ENCODE results near the gene CHL1.

DNA sequence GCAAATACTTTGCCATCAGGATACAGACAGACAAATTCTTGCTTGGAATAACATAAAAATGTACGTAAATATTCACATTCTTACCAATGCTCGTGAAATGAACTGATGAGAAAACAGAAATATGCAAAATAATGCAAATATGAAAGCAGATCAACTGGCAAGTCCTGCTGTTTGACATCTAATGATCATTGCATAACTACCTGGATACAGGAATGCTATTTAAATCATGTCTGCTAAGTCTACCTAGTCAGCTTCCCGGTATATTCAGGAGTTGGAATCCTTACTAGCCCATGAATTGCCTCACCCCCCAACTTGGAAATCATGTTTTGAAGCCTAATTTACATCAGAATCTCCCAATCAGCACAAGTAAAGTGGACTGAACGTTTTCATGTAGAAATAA, 230.6 kb downstream of the CHL1 start:
- TF ChIP-seq, protein P1, sequence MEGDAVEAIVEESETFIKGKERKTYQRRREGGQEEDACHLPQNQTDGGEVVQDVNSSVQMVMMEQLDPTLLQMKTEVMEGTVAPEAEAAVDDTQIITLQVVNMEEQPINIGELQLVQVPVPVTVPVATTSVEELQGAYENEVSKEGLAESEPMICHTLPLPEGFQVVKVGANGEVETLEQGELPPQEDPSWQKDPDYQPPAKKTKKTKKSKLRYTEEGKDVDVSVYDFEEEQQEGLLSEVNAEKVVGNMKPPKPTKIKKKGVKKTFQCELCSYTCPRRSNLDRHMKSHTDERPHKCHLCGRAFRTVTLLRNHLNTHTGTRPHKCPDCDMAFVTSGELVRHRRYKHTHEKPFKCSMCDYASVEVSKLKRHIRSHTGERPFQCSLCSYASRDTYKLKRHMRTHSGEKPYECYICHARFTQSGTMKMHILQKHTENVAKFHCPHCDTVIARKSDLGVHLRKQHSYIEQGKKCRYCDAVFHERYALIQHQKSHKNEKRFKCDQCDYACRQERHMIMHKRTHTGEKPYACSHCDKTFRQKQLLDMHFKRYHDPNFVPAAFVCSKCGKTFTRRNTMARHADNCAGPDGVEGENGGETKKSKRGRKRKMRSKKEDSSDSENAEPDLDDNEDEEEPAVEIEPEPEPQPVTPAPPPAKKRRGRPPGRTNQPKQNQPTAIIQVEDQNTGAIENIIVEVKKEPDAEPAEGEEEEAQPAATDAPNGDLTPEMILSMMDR (conservative IDR thresholded peaks at IDR 0.05 in 1 of 2, IDR thresholded peaks at IDR 0.05 in 1 of 2; ENCODE audit: low read depth in 1 of 2, low read length in 2 of 2): no peak
- TF ChIP-seq EZH2 (IDR thresholded peaks at IDR 0.05; ENCODE audit: low read length, missing control alignments): no peak

All from fibroblast of lung (primary cell).